GM19397 (cell line): ENCODE results near the gene MYCL.

Experiments used
- ATAC-seq: cut with Tn5 transposase; IDR thresholded peaks from one replicate; pipeline ENCODE4 v1.9.1; 2021; ENCODE audit warnings: mild to moderate bottlenecking, moderate library complexity; ENCODE audit not compliant: unreplicated experiment

The MYCL gene

DNA sequence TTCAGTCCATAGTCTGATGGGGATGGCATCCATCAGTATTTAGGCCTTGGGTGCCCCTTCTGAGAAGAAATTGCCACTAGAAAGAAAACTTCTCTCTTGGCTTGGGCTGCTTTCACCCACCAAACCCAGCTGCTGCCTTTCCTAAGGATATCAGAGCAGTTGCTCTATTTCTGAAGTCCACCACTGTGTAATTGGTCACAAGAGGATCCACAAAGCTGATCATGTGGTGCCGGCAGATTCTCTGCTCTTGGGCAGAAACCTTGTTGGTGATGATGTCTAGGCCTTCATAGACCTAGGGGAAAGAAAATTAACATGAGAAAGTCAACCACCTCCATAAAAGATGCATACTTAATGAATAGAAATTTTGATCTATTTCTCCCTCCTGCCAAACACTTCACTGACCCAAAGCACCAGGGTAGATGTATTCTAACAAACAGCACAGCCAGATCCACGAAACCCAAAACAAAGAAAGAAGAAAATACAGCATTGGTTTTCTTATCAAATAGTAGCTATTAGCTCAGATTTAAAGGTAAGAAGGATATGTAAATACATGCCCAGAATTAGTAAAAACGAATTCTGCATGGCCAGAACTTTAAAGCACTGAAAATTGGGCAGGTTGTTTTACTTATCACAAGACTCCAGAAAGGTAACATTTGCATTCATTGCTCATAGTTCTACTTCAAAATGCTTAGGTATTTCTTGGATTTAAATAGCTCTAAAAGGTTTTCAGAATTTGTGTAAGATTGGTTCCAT lies 44.4 kb downstream of the MYCL start:
- ATAC-seq: no peak

DNA sequence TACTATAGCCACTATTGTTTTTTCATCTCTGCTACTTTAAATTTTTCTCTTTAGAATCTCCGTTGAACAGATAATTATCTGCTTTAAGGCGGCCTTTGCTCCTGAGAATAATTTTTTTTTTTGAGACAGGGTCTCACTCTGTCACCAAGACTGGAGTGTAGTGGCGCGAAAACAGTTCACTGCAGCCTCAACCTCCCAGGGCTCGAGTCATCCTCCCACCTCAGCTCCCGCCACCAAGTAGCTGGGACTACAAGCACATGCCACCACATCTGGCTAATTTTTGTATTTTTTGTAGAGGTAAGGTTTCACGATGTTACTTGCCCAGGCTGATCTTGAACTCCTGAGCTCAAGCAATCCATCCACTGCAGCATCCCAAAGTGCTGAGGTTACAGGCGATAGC lies 47.0 kb downstream of the MYCL start:
- no peak for ATAC-seq

DNA sequence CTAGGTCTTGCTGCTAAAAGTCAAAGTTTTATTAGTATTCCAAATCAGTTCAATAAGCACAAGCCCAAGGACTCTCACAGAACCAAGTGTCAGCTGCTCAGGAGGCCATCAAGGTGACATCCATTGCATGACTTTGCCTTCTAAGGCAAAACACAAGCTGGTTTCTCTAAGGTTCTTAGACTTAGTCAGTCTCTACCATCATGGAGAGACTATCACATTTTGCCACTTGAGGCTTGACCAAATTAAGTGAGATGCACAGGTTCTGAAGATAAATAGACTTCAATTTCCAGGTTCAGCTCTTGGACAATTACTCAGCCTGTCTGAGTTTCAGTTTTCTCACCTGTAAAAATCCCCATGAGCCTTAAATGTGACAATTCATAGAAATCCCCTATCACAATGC lies 47.4 kb downstream of the MYCL start:
- ATAC-seq: no peak

DNA sequence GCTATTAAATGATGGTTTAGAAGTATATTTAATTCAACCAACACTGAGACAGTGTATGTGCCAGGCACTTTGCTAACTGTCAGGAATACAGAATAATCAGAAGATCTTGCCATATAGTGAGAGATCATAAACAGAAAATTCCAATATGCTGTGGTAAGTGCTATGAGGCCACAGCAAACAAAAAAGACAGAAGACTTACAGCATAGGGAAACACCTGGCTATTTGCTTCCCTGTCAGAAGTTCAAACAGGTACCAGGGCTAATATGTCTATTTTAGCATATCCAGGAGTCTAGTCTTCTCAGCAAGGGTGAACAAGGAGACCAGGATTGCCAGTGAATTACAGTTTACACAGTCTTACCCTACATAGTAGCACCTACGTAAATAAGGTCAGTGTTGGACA lies 48.8 kb downstream of the MYCL start:
- ATAC-seq: no peak

DNA sequence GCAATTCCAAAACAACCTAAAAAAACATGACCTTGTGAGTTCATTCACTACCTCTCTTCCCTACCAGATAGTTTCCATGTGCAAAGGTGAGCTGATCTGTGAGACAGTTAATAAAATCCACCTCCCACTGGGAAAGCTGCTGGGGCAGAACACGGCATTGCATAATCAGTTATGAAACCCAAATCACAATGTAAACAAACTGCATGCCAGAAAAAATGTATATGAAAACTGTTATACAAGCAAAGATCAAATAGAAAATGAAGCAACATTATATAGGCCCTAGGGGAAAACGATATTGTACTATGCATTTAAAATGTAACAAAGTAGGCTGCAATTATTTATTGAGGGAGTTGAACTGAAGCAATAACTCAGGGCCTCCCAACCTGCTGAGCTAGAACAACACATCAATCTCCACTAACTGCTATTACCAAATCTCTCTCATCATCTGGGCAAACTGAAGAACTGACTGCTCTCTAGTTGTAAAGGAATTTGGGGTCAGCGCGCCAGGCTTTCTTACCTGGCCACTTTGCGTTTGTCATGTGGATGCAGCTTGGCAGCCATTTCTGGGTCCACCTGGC lies 49.4 kb downstream of the MYCL start:
- ATAC-seq: no peak

DNA sequence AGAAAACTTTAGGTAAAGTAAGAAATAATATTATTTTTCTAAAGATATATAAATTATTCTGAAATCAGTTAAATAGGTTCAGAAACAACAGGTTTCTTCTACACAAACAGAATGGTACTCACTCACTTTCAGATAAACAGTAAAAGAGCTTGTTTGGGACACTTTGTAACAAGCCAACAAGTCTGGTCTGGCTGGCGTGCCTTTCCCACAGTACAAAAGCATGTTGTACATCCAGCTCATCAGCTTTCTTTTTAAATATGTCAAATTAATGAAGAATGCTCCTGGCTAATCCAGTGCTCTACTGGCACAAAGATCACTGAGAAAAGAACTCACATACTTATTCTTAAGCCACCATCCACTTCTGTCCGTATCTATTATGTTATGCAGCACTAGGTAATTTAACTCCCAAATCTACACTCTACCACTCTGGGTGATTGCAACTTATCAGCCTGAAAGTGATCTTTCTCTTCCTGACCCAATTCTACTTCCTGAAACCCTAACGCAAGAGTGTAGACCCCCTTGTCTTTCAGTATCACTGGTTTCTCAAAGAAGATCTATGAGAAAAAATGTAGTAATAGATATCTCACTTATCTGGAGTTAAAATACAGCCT lies 51.0 kb downstream of the MYCL start:
- ATAC-seq: no peak

DNA sequence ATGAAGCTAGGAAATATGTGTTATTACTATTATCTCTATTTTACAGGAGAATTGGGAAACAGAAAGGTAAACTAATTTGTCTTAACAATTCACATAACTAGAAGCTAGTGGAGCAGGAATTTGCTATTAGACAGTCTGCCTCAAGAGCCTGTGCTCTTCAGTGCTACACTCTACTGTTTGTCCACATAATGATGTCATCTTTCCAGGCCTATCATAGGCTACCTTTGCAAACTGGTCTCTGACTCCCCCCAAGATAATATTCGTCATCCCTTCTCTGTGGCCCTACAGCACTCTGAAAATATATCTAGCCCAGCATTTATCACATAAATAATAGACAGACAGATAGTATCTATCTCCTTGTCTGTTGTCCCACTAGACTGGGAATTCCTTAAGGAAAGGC lies 52.5 kb downstream of the MYCL start:
- no peak for ATAC-seq

DNA sequence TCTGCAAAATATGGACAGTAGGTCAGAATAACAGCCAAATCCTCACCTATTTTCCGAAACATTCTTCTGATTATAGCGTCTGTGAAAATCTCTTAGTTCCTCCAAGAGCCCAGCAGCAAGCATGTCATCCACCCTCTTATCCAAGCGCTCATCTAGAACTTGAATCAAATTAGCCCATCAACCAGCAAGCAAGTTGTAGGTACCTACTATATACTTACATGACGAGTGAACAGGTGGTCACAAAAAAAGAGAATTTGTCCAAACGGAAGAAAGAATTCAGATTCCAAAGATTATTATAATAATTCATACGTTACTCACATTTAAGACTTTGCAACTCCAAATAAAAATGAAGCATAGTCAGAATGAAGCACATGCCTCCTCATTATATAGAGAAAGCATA lies 53.8 kb downstream of the MYCL start:
- no peak for ATAC-seq

DNA sequence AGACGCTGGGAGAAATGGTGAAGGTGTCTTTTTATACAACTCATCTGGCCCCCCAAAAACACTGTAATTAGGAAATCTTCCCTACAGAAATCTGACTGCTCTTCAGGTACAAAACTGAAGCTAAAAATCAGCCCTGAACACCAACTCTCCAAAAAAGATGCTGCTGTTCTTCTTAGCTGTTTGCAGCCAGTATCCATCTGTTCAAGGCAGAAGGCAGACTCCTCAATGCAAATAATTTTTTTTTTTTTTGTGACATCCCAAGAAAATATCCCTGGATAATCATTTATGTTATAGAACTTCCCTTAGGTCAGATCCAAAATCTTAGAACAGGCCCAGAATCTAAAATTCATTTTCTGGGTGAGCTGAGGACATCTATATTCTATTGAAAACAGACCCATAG lies 54.9 kb downstream of the MYCL start:
- ATAC-seq: no peak

DNA sequence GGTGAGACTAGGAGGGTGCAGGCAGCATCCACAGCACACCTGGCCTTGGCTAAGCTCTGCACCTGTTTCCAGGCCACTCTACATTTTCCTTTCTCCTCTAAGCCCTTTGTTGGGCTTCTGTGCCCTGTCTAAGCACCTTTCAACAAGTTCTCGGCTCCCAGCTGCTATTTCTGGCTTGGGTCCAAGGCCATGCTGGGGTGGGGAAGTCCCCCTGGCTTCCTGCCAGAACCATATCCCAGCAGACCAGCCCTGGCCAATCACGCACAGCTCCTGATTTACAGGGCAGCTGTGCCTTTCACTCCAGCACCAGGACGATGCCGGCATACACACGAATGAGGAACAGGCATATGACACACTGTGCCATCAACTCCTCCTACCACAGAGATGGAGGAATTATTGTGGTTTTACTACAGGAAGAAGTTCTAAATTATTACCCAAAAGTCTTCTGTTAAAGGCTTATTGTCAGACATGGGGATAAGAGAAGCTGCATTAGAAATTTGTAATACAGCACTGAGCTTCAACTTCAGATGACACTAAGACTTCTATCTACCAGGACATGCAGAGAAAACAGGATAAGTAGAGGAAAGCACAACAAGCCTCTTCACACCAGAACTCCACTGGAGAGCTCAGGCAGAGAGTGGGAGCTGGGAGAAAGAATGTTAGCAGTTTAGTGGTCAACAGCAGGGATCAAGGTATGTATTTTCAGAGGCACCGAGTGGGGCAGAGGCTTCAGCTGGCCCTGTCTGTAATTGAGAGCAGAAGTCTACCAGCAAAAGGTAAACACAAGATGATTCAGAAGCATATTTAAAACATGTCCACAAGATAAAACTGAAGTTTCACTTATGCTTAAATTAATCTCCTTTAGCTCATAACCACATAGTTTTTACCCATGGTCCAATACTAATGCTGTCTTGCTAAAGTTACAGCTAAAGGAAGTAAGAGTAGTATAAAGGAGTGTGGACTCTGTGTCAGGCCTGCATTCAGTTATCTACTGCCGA lies 55.8 kb downstream of the MYCL start:
- ATAC-seq: peak; percentile 74
